Hypothalamus (tissue), 51 donors: Measurements from ENCODE around the gene SLC6A1.

Experiments used
- DNase-seq, 51 donors: peaks; one replicate each; lab custom pipeline; 2025; lab: John Stamatoyannopoulos, UW

SLC6A1 gene

DNA sequence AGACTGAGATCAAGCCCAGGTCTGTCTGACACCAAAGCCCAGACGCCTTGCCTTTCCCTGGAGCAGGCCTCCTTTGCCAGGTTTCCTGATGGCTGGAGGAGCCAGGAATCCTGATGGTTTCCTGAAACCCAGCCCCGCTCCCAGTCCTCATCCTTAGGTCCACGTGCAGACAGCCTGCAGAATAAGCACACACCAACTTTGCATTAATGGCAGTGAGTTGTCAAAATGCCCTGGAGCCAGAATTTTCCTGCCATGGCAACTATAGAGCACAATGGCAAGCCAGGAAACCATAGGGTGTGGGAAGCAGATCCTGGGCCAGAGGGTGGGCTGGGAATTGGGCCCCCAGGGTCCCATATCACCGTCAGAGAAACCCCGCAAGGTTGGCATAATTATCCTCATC is 94.3 kb downstream of the SLC6A1 start:
- no peak for DNase-seq

DNA sequence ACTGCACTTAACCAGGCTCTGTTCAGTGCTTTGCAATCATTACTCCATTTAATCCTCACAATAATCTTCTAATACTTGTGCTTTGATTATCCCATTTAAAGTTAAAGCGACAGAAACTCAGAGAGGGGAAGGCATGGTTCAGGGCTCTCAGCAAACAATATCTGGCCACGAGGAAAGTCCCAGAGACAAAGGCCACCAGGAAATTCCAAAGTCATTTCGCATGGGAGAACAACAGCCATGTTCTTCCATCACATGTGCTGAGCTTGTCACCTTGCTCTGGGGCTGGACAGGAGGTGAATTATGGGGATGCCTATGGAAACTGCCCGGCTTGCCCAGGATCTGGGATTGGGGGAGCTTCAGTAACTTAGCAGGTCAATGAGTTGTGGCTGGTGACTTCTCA is 95.5 kb downstream of the SLC6A1 start:
- DNase-seq = no peak

DNA sequence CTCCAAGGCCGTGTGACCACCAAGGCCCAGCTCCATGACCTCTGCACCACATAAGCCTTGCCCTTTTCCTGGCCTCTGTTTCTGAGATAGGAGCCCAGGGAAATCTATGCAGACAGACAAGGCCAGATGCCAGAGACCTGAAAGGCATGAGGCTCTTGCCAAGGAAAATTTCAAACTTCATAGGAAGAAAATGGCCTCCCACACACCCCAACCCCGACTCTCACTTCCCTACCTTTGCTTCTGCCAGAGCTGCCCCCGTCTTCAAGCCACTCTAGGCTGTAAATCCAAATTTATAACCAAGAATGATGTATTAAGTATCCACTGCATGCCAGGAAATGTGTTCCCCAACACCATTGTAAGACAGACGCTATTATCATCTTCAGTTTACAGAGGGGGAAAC is 96.3 kb downstream of the SLC6A1 start:
- DNase-seq = no peak
